GM23338 (cell line): ENCODE data around the gene RWDD4. TPM values are rescaled to one million over a fixed set of nuclear protein-coding genes. Genes with fewer than 3 reads are reported as not detected.

Experiments
- ATAC-seq: fragments of 200-7000 bp; cut with Tn5 transposase; 3 replicates; pipeline ENCODE4 v1.9.1; 2020
- DNase-seq: peaks from one replicate; pipeline ENCODE4 v3.0.0-alpha.2; 2015; ENCODE audit warnings: low spot score
- H2AFZ ChIP-seq: fragments of 200-600 bp; sonication (generic); 2 replicates; pipeline ENCODE4 v1.8.0; 2016; ENCODE audit warnings: antibody characterized with exemption, mild to moderate bottlenecking, moderate library complexity
- H3F3A ChIP-seq: fragments of 200-600 bp; sonication (generic); replicated peaks from 2 replicates; pipeline ENCODE4 v1.8.0; 2017; ENCODE audit warnings: antibody characterized with exemption, mixed run types, low read depth
- H3K27ac ChIP-seq: fragments of 200-600 bp; sonication (generic); 2 replicates; pipeline ENCODE4 v1.6.1; 2016; ENCODE audit warnings: low read depth
- H3K27me3 ChIP-seq: fragments of 200-600 bp; sonication (generic); 2 replicates; pipeline ENCODE4 v1.8.0; 2016; ENCODE audit warnings: mild to moderate bottlenecking, mixed run types, moderate library complexity; ENCODE audit not compliant: insufficient read depth
- H3K36me3 ChIP-seq: fragments of 200-600 bp; sonication (generic); 2 replicates; pipeline ENCODE4 v1.8.0; 2016; ENCODE audit warnings: mild to moderate bottlenecking; ENCODE audit not compliant: insufficient read depth
- H3K4me1 ChIP-seq: fragments of 200-600 bp; sonication (generic); 2 replicates; pipeline ENCODE4 v1.8.0; 2016; ENCODE audit warnings: mild to moderate bottlenecking, moderate library complexity; ENCODE audit not compliant: insufficient read depth
- H3K4me2 ChIP-seq: fragments of 200-600 bp; sonication (generic); 2 replicates; pipeline ENCODE4 v1.7.1; 2017; ENCODE audit warnings: mixed run types
- H3K4me3 ChIP-seq: fragments of 200-600 bp; sonication (generic); 2 replicates; pipeline ENCODE4 v1.6.1; 2016; ENCODE audit warnings: mixed run types
- H3K79me2 ChIP-seq: fragments of 200-600 bp; sonication (generic); replicated peaks from 2 replicates; pipeline ENCODE4 v1.8.0; 2017; ENCODE audit warnings: mild to moderate bottlenecking; ENCODE audit not compliant: insufficient read depth
- H3K9me2 ChIP-seq: fragments of 200-600 bp; sonication (generic); 2 replicates; pipeline ENCODE4 v1.8.0; 2017; ENCODE audit not compliant: insufficient read depth
- H4K20me1 ChIP-seq: fragments of 200-600 bp; sonication (generic); replicated peaks from 2 replicates; pipeline ENCODE4 v1.8.0; 2017; ENCODE audit warnings: mild to moderate bottlenecking; ENCODE audit not compliant: insufficient read depth
- H3K27ac Mint-ChIP-seq: 2 replicates; pipeline ENCODE4 v1.8.0; 2020; ENCODE audit warnings: inconsistent platforms, mild to moderate bottlenecking, moderate library complexity, mixed read lengths
- H3K27me3 Mint-ChIP-seq: 3 replicates; pipeline ENCODE4 v1.8.0; 2022; ENCODE audit warnings: low read depth, mild to moderate bottlenecking, moderate library complexity, mixed read lengths, inconsistent platforms; ENCODE audit not compliant: insufficient read depth, poor library complexity
- H3K36me3 Mint-ChIP-seq: 3 replicates; pipeline ENCODE4 v1.8.0; 2021; ENCODE audit warnings: low read depth, mild to moderate bottlenecking, inconsistent platforms, moderate library complexity, mixed read lengths
- H3K4me1 Mint-ChIP-seq: 3 replicates; pipeline ENCODE4 v1.8.0; 2020; ENCODE audit warnings: mild to moderate bottlenecking, inconsistent platforms, mixed read lengths
- H3K4me3 Mint-ChIP-seq: 3 replicates; pipeline ENCODE4 v1.8.0; 2021; ENCODE audit warnings: moderate library complexity, mild to moderate bottlenecking, inconsistent platforms, mixed read lengths
- H3K9me3 Mint-ChIP-seq: 3 replicates; pipeline ENCODE4 v1.8.0; 2020; ENCODE audit warnings: moderate library complexity, mild to moderate bottlenecking, inconsistent platforms, mixed read lengths
- CREB1 ChIP-seq: fragments of 250-450 bp; sonication (Bioruptor Pico); IDR thresholded peaks from 2 replicates; pipeline ENCODE4 v1.5.0; 2020; ENCODE audit warnings: low read depth, mild to moderate bottlenecking, moderate library complexity
- EZH2 ChIP-seq: fragments of 200-600 bp; sonication (generic); IDR thresholded peaks from one replicate; pipeline ENCODE4 v1.8.0; 2017; ENCODE audit warnings: antibody characterized with exemption, mild to moderate bottlenecking, low read depth; ENCODE audit not compliant: unreplicated experiment
- EZH2phosphoT487 ChIP-seq: fragments of 200-600 bp; sonication (generic); IDR thresholded peaks from one replicate; pipeline ENCODE4 v1.8.1; 2018; ENCODE audit warnings: antibody characterized with exemption; ENCODE audit not compliant: unreplicated experiment
- JUNB ChIP-seq: IDR thresholded peaks from one replicate; pipeline ENCODE4 v1.6.1; 2016; ENCODE audit warnings: antibody characterized with exemption; ENCODE audit not compliant: unreplicated experiment
- NANOG ChIP-seq: IDR thresholded peaks from 2 replicates; pipeline ENCODE4 v1.6.1; 2016; ENCODE audit warnings: antibody characterized with exemption, borderline replicate concordance
- POLR2AphosphoS5 ChIP-seq: IDR thresholded peaks from 2 replicates; pipeline ENCODE4 v1.6.1; 2016; ENCODE audit warnings: antibody characterized with exemption, low read depth
- STAT1 ChIP-seq: IDR thresholded peaks from one replicate; pipeline ENCODE4 v1.6.1; 2016; ENCODE audit warnings: antibody characterized with exemption; ENCODE audit not compliant: unreplicated experiment
- ZNF114 ChIP-seq: fragments of 250-450 bp; sonication (Bioruptor Pico); IDR thresholded peaks from 2 replicates; pipeline ENCODE4 v1.5.0; 2020; ENCODE audit warnings: mild to moderate bottlenecking, moderate library complexity
- ZNF331 ChIP-seq: fragments of 250-450 bp; sonication (Bioruptor Pico); IDR thresholded peaks from 2 replicates; pipeline ENCODE4 v1.5.0; 2020; ENCODE audit warnings: low read depth, mild to moderate bottlenecking, moderate library complexity
- polyA plus RNA-seq: library from polyadenylated mRNA; unstranded; fragments of >200 nt; fragmentation: Nextera tagmentation; extraction: Ambion mirVana; gene quantifications from 2 replicates; pipeline ENCODE4 v1.2.1, GENCODE V29; 2016
- total RNA-seq: library from RNA; depleted of rRNA; stranded (reverse); fragments of >200 nt; shearing (Covaris generic); gene quantifications from 2 replicates; pipeline ENCODE4 v1.2.3, GENCODE V29; 2014
- TF ChIP-seq, protein P1 (sequence below): IDR thresholded peaks from 2 replicates; pipeline ENCODE4 v1.6.1; 2016; ENCODE audit warnings: antibody characterized with exemption
- TF ChIP-seq, protein P2 (sequence below): fragments of 250-450 bp; sonication (Bioruptor Pico); IDR thresholded peaks from 2 replicates; pipeline ENCODE4 v1.5.0; 2020; ENCODE audit warnings: mild to moderate bottlenecking, moderate library complexity
- TF ChIP-seq, protein P3 (sequence below): IDR thresholded peaks from one replicate; pipeline ENCODE4 v1.6.1; 2018; ENCODE audit warnings: antibody characterized with exemption; ENCODE audit not compliant: unreplicated experiment
- TF ChIP-seq, protein P4 (sequence below), 2 experiments: fragments of 200-600 bp in 1 of 2; sonication (generic) in 1 of 2; conservative IDR thresholded peaks; 2 replicates each; pipeline versions ENCODE4 v1.5.1 to v1.6.1; 2016 to 2017; ENCODE audit warnings: antibody characterized with exemption in 2 of 2, low read depth in 2 of 2, mild to moderate bottlenecking in 2 of 2, moderate library complexity in 1 of 2

Gene RWDD4
- total and polyA plus RNA-seq, 2 experiments from 2014 or later = 22.4 to 28.9 TPM

DNA sequence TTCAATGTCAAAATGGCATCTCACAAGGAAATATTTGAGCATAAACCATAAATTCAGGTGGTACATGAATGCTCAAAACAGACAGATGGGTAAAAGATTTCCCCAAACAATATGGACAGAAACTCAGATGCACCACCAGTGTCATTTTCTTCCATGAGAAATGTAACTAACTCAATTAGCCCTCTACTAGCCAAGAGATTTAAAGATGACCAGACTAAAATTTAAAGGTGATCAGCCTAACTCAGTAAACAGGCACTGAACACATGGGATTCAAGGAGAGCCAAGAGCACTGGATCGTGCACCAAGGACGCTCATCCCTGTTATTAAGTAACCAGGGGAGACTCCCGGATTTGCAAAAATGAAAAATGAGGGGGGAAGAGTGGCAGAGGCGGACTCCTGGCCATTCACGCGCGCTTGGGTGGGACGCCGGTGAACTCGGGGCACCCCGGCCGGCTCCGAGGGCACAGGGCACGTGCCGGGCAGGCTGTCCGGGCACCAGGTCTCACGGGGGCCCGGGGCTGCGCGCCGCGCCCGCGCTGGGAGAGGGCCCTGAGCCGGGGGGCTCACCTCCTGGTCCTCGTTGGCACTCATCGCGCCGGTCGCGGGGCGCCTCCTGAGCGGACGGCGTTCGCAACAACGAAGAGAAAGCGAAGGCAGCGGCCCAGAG, 490 bp downstream of the RWDD4 start:
- Histone ChIP-seq H4K20me1 (no peaks in the 10 kb centered on the region; the same call in 1 of the 2 replicates), H3K9me2 (no peaks in the 10 kb centered on the region), H3K79me2 (peaks cover 45% of the 10 kb centered on the region), H3K4me3 (peak overlapping the region; percentile 84), H3K36me3 (peaks cover 4% of the 10 kb centered on the region; the same call in 1 of the 2 replicates), H2AFZ (peak overlapping the region; percentile 82), H3K4me1 (peaks cover 8% of the 10 kb centered on the region), H3K27me3 (no peaks in the 10 kb centered on the region), H3K4me2 (peak overlapping the region; percentile 92), H3F3A (no peaks in the 10 kb centered on the region), H3K27ac (no peak overlapping the region)
- TF ChIP-seq STAT1 (no peak), ZNF331 (no peak), JUNB (no peak), EZH2phosphoT487 (no peak), EZH2 (no peak), CREB1 (CRISPR knock-in tag) (no peak), ZNF114 (no peak), POLR2AphosphoS5 (no peak), NANOG (no peak)
- TF ChIP-seq, protein P1, sequence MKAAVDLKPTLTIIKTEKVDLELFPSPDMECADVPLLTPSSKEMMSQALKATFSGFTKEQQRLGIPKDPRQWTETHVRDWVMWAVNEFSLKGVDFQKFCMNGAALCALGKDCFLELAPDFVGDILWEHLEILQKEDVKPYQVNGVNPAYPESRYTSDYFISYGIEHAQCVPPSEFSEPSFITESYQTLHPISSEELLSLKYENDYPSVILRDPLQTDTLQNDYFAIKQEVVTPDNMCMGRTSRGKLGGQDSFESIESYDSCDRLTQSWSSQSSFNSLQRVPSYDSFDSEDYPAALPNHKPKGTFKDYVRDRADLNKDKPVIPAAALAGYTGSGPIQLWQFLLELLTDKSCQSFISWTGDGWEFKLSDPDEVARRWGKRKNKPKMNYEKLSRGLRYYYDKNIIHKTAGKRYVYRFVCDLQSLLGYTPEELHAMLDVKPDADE = no peak
- TF ChIP-seq, protein P2, sequence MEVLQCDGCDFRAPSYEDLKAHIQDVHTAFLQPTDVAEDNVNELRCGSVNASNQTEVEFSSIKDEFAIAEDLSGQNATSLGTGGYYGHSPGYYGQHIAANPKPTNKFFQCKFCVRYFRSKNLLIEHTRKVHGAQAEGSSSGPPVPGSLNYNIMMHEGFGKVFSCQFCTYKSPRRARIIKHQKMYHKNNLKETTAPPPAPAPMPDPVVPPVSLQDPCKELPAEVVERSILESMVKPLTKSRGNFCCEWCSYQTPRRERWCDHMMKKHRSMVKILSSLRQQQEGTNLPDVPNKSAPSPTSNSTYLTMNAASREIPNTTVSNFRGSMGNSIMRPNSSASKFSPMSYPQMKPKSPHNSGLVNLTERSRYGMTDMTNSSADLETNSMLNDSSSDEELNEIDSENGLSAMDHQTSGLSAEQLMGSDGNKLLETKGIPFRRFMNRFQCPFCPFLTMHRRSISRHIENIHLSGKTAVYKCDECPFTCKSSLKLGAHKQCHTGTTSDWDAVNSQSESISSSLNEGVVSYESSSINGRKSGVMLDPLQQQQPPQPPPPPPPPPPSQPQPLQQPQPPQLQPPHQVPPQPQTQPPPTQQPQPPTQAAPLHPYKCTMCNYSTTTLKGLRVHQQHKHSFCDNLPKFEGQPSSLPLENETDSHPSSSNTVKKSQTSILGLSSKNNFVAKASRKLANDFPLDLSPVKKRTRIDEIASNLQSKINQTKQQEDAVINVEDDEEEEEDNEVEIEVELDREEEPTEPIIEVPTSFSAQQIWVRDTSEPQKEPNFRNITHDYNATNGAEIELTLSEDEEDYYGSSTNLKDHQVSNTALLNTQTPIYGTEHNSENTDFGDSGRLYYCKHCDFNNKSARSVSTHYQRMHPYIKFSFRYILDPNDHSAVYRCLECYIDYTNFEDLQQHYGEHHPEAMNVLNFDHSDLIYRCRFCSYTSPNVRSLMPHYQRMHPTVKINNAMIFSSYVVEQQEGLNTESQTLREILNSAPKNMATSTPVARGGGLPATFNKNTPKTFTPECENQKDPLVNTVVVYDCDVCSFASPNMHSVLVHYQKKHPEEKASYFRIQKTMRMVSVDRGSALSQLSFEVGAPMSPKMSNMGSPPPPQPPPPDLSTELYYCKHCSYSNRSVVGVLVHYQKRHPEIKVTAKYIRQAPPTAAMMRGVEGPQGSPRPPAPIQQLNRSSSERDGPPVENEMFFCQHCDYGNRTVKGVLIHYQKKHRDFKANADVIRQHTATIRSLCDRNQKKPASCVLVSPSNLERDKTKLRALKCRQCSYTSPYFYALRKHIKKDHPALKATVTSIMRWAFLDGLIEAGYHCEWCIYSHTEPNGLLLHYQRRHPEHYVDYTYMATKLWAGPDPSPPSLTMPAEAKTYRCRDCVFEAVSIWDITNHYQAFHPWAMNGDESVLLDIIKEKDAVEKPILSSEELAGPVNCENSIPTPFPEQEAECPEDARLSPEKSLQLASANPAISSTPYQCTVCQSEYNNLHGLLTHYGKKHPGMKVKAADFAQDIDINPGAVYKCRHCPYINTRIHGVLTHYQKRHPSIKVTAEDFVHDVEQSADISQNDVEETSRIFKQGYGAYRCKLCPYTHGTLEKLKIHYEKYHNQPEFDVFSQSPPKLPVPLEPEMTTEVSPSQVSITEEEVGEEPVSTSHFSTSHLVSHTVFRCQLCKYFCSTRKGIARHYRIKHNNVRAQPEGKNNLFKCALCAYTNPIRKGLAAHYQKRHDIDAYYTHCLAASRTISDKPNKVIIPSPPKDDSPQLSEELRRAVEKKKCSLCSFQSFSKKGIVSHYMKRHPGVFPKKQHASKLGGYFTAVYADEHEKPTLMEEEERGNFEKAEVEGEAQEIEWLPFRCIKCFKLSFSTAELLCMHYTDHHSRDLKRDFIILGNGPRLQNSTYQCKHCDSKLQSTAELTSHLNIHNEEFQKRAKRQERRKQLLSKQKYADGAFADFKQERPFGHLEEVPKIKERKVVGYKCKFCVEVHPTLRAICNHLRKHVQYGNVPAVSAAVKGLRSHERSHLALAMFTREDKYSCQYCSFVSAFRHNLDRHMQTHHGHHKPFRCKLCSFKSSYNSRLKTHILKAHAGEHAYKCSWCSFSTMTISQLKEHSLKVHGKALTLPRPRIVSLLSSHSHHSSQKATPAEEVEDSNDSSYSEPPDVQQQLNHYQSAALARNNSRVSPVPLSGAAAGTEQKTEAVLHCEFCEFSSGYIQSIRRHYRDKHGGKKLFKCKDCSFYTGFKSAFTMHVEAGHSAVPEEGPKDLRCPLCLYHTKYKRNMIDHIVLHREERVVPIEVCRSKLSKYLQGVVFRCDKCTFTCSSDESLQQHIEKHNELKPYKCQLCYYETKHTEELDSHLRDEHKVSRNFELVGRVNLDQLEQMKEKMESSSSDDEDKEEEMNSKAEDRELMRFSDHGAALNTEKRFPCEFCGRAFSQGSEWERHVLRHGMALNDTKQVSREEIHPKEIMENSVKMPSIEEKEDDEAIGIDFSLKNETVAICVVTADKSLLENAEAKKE (CRISPR knock-in tag) = no peak
- TF ChIP-seq, protein P3, sequence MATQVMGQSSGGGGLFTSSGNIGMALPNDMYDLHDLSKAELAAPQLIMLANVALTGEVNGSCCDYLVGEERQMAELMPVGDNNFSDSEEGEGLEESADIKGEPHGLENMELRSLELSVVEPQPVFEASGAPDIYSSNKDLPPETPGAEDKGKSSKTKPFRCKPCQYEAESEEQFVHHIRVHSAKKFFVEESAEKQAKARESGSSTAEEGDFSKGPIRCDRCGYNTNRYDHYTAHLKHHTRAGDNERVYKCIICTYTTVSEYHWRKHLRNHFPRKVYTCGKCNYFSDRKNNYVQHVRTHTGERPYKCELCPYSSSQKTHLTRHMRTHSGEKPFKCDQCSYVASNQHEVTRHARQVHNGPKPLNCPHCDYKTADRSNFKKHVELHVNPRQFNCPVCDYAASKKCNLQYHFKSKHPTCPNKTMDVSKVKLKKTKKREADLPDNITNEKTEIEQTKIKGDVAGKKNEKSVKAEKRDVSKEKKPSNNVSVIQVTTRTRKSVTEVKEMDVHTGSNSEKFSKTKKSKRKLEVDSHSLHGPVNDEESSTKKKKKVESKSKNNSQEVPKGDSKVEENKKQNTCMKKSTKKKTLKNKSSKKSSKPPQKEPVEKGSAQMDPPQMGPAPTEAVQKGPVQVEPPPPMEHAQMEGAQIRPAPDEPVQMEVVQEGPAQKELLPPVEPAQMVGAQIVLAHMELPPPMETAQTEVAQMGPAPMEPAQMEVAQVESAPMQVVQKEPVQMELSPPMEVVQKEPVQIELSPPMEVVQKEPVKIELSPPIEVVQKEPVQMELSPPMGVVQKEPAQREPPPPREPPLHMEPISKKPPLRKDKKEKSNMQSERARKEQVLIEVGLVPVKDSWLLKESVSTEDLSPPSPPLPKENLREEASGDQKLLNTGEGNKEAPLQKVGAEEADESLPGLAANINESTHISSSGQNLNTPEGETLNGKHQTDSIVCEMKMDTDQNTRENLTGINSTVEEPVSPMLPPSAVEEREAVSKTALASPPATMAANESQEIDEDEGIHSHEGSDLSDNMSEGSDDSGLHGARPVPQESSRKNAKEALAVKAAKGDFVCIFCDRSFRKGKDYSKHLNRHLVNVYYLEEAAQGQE = no peak
- TF ChIP-seq, protein P4, sequence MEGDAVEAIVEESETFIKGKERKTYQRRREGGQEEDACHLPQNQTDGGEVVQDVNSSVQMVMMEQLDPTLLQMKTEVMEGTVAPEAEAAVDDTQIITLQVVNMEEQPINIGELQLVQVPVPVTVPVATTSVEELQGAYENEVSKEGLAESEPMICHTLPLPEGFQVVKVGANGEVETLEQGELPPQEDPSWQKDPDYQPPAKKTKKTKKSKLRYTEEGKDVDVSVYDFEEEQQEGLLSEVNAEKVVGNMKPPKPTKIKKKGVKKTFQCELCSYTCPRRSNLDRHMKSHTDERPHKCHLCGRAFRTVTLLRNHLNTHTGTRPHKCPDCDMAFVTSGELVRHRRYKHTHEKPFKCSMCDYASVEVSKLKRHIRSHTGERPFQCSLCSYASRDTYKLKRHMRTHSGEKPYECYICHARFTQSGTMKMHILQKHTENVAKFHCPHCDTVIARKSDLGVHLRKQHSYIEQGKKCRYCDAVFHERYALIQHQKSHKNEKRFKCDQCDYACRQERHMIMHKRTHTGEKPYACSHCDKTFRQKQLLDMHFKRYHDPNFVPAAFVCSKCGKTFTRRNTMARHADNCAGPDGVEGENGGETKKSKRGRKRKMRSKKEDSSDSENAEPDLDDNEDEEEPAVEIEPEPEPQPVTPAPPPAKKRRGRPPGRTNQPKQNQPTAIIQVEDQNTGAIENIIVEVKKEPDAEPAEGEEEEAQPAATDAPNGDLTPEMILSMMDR (conservative IDR thresholded peaks at IDR 0.05; ENCODE audit: low read depth in 2 of 2) = no peak
- H3K4me3 Mint-ChIP-seq = peak overlapping the region; percentile 79
- peak overlapping the region; percentile 81 for H3K27ac Mint-ChIP-seq
- DNase-seq = peak; percentile 42
- H3K27me3 Mint-ChIP-seq = no peaks in the 10 kb centered on the region
- H3K4me1 Mint-ChIP-seq = peaks cover 12% of the 10 kb centered on the region
- peaks cover 10% of the 10 kb centered on the region; the same call in 2 of the 3 replicates for H3K36me3 Mint-ChIP-seq
- no peaks in the 10 kb centered on the region; the same call in 2 of the 3 replicates for H3K9me3 Mint-ChIP-seq
- peak; percentile 68 for ATAC-seq
